ENCODE measurements around the gene MAML2.

MAML2 gene

DNA sequence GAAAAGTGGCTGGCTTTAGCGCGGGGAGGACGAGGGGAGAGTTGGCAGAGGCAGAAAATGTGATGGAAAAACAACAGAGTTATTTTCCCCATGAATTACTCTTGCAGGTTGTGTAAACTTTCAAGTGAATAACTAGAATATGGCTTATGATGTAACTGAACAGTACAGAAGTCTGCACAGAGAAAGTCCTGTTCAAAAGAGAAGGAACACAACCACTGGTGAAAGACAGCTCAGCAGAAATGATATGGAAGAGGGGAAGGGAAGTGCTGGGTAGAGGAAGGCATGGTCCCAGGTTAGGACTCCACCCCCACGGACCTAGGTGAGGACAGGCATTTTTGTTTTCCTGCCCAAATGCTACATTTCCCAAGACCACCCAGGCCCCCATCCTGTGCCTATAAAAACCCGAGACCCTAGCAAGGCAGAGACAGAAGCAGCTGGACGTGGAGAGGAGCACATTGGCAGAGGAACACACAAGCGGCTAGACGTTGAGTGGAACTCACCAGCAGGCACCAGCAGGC is 77.7 kb downstream of the MAML2 start:
- no peak for DNase-seq

DNA sequence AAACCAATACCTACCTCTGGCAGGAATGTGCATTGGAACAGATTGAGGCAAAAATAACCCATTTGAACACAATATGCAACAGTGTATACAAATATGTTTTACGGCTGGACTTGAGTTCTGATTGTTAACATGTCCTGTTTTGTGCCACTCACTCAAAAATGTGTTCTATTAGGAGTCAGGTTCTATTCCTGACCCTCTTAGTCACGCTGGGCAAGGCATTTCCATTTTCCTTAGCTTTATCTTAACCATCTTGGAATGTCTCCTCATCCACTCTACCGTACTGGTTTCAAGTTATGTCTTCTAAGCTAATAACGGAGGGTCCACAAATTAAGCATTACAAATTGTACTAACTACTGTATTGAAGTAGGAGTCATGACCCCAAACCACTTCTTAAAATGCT is 78.6 kb downstream of the MAML2 start:
- DNase-seq, result no peak

GRCh38 chr11:96263238-96263763 is 79.7 kb downstream of the MAML2 start:
- DNase-seq, result peak; percentile 39

DNA sequence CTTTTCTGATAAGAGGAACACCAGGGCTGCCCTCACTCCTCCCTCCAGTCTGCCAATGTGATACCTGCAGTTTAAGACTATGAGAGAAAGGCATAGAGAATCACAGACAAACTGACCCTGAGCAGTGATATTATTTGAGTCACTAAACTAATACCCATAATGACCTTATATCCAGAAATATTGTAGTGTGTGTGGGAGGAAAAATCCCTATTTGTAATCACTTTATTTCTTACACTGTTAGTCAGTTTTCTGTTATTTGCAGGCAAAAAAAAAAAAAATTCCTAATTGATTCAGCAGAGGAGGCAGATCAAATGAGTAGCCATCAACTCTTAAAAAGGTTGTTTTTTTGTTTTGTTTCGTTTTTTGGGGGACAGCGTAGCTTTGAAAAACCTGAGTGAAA is 82.5 kb downstream of the MAML2 start:
- no peak for DNase-seq

DNA sequence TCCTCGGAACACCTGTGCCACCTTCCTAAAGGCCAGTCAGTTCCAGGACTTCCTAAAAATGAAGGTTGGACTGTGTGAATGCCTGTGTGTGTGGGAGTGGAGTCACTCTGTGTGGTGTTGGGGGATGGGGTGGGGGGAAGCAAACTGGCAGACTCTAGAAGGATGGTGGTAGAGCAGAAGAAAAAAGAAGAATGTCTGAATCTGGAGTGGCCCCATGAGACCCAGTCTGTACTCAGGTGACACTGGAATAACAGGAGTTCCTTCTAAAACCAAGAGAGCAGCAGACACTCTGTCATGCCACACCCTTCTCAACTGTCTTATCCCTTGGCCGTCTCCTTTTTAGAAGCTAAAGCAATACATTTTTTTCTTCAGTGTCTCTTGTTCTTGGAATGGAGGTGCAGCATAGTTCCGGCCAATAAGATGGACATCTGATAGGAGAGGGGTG is 82.9 kb downstream of the MAML2 start:
- DNase-seq, result no peak

- peak; percentile 80 for DNase-seq
Measured at GRCh38 chr11:96259134-96259830, 83.7 kb downstream of the MAML2 start.

DNA sequence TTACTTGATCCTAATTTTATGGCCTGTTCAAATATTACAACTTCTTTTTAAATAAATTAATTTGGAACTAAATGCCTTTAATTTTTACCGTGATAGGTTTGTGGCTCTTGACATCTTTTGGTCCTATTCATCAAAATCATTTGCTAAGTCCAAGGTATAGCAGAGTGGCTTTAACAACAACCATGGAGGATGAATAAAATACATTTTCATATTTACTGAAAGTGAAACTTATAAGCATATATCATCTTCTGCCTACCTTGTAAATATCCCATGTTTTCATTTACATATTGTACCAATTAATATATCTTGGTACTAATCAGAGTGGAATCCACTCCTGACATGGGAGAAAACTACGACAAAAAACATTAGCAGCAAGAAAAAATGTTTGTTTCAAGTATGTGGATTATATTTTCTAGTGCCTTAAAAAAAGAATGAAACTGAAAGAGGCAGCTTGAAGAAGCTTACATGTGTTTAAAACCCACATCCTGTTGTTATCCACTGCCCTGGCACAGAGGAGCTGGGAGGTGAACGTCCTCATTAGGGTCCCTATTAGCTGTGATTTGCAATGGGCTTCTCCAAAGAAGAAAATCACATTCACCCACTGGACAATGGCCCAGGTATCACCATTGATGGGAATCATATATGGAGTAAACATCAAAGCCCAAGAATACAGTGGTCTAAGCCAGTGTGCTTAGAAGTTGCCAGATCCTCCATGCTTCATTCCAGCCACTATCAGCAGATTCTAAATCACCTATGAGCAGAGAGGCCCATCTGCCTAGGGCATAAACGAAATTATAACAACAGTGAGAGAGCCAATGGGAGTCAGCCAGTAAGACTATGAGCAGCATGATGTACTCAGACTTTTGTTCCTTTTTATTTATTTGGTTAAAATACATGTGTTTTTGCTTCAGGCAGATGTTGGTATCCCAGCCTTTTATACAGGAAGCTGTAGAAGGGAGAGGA is 84.7 kb downstream of the MAML2 start:
- DNase-seq, result no peak

DNA sequence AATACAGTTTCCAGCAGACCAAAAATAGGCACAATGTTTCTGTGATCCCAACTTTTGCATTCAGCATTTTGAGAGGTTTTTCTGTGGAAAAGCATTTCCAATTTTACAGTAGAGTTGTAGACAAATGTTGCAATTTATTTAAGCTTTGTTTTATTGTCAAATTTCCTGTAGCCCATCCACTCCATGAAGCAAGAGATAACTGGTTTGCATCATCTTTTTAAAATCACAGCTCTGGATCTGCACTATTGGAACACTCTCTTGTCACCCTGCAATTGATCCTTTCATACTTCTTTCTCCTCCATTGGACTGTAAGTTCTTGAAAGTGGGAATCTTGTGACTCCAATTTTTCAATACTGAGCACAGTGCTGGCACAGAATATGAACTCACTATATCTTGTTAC is 86.0 kb downstream of the MAML2 start:
- DNase-seq, result no peak

- no peak for DNase-seq
Measured at GRCh38 chr11:96256215-96257011, 86.6 kb downstream of the MAML2 start.

- DNase-seq, result no peak
Measured at GRCh38 chr11:96254854-96255253, 88.1 kb downstream of the MAML2 start.

- peak; percentile 24 for DNase-seq
Measured at GRCh38 chr11:96254087-96254486, 88.9 kb downstream of the MAML2 start.

DNA sequence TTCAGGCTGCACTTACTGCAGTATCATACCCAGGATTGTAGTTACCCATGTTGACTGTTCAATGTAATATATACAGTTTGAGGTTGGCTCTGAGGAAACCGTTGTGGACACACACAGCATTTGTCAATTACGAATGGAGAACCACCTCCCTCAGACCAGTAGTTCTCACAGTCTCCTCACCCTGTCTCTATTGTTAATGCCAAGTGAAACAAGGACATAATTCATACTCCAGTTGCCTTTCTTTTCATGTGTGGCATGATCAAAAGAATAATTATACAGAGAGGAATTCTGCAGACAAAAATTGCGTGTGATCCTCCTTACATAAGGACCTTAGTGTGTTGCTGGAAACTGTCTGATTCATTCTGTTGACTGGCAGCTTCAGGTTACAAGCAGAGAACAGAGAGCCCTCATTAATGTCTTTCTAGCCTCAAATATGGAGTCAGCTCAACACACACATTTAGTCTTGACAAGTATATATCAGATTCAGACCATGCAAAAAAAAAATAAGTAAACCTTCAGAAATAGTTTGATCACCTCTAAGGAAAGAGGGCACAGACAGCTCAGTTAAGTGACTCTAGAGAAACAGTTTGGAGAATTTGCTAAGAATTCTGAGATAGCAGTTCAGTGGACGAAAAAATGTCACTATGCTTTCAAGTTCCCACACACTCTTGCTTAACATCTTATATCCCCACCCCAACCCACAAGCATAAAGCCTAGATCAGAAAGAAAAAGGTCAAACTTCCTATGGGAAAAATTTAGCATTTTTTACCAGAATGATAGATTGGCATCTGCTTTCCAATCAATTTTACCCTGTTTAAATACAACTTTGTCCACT is 96.1 kb downstream of the MAML2 start:
- peak; percentile 62 for DNase-seq

DNA sequence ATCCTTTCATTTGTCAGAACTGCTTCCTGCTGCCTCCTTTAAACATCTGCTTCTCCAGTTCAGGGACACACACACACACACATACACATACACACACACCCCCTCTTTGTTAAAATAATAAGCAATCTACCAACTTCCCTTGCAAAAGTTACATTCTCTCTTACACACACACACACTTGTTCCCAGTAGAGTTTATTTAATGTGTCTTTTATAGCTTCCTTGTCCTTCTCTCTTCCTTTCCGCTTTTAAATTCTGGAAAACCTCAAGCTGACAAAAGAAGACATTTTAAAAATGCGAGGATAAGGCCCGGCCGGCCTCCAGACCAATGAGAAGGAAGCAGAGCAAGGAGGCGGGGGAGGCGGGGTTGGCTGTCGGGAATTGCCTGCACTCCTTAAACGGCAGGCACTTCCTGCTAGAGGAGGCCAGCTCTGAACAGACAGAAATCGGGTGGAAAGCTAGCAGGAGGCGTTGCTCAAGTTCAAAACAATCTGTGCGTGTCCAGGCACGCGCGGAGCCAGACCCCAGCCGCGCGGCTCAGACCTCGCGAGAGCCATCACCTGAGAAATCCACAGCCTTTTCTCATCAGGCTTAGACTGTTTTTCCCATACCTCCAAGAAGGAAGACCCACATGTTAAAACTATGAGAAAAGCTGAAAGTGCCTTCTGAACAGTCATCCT is 99.9 kb downstream of the MAML2 start:
- DNase-seq, result peak; percentile 95

DNA sequence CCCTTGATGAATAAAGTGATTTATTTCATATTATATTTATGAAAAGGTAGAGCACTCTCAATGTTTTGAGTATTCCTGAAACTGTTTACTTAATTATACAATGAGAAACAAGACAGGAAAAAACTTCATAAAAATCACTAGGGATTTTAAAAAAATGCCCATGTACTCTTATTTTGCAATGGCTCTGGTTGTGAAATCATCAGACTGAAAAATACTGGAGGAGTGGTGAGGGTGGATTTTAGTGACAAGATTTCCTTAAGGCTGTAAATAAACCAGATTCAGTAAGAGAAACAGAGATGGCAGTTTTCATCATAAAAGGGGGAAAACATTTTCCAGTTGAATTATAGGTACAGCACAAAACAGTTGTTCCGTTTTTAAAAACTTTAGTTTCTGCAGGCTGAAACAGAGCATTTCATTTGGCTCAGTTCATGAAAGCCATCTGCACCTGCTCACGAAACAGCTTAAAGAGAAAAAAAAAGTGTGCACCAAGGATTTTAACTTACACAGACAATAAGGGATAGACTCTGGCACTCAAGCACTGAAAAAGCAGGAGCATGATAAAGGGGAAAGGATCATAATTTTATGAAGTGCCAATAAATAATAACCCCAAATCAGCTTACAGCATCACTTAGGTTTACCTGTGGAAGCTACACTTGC is 100.7 kb downstream of the MAML2 start:
- no peak for DNase-seq

- DNase-seq, result no peak
Measured at GRCh38 chr11:96241331-96241841, 101.6 kb downstream of the MAML2 start.

DNA sequence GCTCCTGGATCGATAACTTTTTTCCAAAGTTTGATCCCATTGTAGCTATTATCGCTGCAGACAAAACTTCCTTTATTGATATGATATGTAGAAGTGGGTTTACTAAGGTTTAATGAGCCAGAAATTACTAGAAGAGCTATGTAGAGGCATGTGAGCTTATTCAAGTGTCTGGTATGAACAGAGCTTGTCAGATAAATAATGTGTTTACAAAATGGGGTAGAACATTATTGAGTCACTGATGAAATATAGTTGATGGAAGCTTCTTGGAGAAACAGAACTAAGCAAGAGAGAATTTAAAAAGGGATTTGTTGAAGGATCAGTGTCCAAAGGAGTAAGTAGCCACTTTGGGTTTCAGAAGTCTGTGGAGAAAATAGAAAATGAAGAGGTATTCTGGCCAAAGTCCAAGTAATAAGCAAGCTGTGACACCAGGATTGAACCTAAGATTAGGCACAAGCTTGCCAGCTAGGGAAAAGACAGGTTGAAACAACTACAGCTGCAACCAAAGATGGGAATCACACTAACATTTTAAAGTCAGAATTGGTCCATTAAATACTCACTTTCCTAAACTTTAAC is 104.3 kb downstream of the MAML2 start:
- no peak for DNase-seq

GRCh38 chr11:96237766-96238266 is 105.2 kb downstream of the MAML2 start:
- DNase-seq, result peak; percentile 47

- DNase-seq, result no peak
Measured at GRCh38 chr11:96235751-96236150, 107.2 kb downstream of the MAML2 start.

DNA sequence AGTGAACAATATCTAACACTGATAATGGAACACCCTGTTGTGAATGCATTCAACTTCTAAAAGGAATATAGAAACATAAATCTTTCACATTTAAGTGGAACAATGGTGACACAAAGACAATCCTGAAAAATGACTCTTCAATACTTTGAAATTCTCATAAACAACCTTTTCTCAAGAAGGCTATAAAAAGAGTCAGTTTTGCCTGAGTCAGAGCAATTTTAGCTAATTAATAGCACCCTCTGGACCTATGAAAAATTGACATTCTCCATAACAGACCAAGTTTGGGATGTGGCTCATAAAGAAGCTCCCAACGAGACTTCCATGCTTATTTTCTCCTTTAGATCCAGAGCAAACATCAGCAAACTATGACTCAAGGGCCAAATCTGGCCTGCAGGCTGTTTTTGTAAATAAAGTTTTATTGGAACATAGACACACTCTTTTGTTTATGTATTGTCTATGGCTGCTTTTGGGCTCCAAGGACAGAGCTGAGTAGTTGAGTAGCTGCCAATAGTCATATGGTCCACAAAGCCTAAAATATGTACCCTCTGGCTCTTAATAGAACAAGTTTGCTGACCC is 108.0 kb downstream of the MAML2 start:
- no peak for DNase-seq
